AG09319 (cell line): Measurements from ENCODE around the gene ADM5.
A peak's percentile ranks its signal among the peaks of the same experiment; 100 is the strongest.

Experiments used
- DNase-seq: peaks from one replicate; pipeline ENCODE4 v3.0.0-alpha.2; 2010; ENCODE audit warnings: low read depth; ENCODE audit errors: extremely low read depth
- TF ChIP-seq, protein P1 (sequence below): IDR thresholded peaks from 2 replicates; pipeline ENCODE4 v1.5.1; 2011; ENCODE audit warnings: low read depth, mild to moderate bottlenecking, inconsistent platforms, low read length, moderate library complexity

The ADM5 gene

DNA sequence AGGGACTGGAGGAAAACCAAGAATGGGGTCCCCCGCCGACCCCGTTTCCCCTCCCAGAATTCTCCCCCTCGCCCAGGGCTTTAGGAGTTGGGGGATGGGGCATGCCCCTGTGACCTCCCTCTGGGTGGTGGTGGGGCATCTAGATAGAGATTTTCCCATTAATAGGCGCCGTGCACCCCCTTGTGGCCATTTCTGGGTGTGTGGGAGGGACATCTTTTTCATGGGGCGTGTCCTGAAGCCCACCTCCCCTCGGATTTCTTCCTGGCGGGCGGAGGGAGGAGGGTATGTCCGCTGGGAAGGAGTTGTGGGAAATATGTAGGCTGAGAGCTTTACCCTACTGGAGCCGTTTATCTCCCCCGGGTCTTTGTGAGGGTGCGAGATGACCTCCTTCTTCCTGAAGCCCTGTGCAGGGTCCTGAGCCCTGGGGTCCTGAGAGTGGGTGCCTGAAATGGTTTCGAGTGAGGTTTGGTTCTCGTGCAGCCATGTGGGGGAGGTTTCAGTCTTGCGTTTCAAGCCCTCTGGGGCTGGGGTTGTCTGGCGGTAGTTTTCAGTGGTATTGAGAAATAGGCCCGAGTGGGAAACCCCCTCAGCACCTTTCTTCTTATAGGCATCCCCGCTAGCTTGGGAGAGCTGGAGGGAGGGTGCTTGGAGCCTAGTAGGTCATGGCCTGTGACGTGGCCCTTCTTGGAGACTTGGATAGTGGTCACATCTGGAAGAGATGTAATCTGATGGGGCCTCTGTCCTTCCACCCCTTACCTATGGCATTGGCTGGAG, 11.3 kb upstream of the ADM5 start:
- no peak for DNase-seq
- TF ChIP-seq, protein P1, sequence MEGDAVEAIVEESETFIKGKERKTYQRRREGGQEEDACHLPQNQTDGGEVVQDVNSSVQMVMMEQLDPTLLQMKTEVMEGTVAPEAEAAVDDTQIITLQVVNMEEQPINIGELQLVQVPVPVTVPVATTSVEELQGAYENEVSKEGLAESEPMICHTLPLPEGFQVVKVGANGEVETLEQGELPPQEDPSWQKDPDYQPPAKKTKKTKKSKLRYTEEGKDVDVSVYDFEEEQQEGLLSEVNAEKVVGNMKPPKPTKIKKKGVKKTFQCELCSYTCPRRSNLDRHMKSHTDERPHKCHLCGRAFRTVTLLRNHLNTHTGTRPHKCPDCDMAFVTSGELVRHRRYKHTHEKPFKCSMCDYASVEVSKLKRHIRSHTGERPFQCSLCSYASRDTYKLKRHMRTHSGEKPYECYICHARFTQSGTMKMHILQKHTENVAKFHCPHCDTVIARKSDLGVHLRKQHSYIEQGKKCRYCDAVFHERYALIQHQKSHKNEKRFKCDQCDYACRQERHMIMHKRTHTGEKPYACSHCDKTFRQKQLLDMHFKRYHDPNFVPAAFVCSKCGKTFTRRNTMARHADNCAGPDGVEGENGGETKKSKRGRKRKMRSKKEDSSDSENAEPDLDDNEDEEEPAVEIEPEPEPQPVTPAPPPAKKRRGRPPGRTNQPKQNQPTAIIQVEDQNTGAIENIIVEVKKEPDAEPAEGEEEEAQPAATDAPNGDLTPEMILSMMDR, result peak; percentile 59

DNA sequence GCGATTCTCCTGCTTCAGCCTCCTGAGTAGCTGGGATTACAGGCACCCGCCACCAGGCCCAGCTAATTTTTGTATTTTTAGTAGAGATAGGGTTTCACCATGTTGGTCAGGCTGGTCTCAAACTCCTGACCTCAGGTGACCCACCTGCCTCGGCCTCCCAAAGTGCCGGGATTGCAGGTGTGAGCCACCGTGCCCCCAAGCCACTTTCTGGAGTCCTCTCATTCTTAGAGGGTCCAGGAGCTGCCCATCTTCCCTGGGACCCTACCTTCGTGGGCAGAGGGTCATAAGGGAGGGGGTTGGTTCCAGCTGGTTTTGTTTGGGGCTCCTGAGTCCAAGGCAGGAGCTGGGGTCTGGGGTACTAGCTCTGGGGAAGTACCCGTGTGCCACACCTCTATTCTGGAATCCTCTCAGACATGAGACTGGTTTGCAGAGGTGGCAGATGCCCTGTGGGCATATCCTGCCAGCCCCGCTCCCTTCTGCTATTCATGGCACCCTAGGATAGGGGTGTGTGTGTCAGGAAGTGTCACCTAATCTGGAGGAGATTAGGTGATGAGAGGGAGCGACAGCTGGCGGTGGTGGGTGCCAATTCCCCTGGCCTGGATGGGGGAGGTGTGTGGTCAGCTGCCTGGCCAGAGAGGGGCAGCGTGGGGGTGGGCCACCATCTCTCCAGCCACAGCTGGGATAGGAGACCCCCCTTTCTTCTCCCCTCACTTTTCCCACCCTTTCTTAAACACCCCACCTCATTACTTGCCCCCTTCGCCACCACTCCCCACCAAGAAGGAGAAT, 10.2 kb upstream of the ADM5 start:
- DNase-seq, result no peak
- TF ChIP-seq, protein P1, result no peak

DNA sequence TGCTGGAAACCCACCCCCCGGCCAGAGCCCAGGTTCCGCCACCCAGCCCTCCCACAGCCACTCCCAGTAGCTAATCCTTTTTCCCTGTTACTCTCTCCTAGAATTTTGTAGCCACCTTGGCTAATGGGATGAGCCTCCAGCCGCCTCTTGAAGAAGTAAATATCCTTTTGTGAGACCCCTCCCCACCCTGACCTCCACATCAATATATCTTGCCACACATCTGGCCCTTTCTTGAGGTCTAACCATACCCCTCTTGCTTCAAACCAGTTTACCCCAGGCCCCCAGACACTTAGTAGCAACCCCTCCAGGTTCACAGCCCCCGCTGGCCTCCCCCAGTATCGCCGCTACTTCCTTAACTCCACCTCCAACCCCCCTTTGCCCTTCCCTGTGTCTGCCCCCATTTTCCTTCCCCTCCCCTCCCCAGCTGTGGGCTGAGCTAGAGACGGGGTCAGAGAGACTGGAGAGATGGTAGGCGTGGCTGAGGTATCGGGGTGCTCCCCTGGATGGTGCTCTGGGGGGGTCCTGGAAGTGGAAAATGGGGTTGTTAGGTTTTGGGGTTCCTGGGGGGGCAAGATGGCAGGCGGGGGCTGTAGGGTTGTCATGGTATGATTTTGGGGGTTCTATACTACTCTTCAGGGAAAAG, 9.5 kb upstream of the ADM5 start:
- TF ChIP-seq, protein P1, result no peak
- DNase-seq, result no peak

DNA sequence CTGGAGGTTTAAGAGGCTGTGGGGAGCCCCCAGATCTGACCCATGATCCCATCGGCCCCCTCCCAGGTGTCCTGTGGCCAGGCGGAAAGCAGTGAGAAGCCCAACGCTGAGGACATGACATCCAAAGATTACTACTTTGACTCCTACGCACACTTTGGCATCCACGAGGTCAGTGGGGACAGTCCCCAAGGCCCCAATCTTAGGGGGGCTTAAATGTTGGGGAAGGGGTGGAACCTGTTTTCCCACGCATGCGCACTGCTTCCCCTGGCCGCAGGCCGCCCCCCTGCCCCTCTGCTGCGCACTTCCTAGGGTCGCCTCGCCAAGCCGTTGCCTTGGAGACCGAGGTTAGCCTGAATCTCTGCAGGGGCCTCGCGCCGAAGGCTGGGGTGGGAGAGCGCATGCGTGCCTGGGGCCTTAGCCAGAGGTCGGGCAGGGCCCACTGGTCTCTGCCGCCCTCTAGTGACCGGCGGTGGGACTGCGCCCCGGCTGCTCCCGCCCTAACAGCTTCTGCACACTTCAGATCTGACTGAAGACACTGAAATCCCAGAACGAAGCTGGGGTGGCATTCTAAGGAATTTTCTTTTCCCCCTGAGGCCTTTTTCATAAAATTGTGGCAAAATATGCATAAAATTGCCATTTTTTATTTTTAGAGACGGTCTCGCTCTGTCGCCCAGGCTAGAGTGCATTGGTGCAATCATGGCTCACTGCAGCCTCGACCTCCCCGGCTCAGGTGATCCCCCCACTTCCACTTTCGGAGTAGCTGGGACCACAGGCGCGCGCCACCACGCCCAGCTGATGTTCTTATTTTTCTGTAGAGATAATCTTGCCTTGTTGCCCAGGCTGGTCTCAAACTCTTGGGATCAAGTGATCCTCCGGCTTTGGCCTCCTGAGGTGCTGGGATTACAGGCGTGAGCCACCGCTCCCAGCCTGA, 8.7 kb upstream of the ADM5 start:
- TF ChIP-seq, protein P1, result peak; percentile 100
- peak; percentile 53 for DNase-seq

DNA sequence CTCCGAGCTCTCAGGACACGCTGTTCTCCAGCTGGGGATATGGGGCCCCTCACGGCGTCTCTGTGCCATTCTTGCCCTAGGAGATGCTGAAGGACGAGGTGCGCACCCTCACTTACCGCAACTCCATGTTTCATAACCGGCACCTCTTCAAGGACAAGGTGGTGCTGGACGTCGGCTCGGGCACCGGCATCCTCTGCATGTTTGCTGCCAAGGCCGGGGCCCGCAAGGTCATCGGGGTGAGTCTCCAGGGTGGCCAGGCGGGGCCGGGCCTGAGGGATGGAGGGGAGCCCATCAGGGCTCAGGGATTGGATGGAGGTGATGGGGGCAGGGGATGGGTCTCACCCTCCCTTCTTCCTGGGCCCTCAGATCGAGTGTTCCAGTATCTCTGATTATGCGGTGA, 7.6 kb upstream of the ADM5 start:
- DNase-seq, result no peak
- TF ChIP-seq, protein P1, result no peak

DNA sequence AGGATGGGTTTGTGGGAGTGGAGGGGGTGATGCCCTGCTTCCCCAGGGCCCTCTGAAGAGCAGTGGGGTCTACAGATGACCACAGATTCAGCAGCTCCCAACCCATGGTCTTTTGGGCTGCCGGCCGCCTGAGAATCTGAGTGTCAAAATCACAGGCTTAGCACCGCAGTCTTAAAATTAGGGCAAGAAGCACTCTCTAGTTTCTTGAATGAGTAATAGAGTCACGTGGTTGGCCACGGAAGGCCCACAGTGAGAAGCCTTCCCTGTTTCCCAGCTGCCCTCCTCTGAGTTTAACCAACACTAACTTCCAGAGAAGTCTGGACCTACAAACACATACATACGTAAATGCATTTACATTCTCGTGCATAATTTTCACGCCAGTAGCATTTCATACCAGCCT, 7.1 kb upstream of the ADM5 start:
- no peak for DNase-seq
- TF ChIP-seq, protein P1, result no peak
